ENCODE results near the gene AHNAK2. TPM values are rescaled to one million over a fixed set of nuclear protein-coding genes. Genes with fewer than 3 reads are reported as not detected.

The AHNAK2 gene
- total and polyA plus RNA-seq, 9 of the 15 experiments (the other 6 are each of a cell fraction or from before 2014, with no cell fraction given), result 0.04 to 0.09 (median 0.04) TPM; not detected in 6

DNA sequence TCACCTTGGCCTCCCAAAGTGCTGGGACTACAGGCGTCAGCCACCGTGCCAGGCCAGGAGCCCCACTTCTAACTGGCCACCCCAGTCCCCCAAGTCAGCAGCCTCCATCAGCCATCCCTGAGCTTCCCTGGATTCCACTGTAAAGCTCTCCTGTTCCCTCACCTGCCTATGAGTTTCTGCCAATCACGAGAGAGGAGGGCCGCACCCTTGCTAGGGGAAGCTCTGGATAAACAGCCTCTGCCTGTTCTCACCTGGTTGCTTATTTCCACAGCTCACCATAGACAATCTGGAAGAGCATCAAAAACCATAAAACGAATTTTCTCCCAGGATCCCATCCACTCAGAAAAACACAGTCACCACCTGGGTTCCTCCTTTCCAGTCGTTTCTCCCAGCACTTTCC is 37.7 kb upstream of the AHNAK2 start:
- no peak overlapping the region for H2AFZ ChIP-seq (ENCODE audit: low read depth, low read length)
- WGBS (ENCODE audit: insufficient coverage, low coverage, missing lambda C conversion rate), result 31% methylated on average over 5 of the region's 6 CpGs
- H3K9me1 ChIP-seq (ENCODE audit: control insufficient read depth, insufficient read depth, low read length), result peaks cover 4% of the 10 kb centered on the region
- H4K20me1 ChIP-seq (replicated peaks; ENCODE audit: control insufficient read depth, insufficient read depth, low read length), result peaks cover 52% of the 10 kb centered on the region
- 0 out of 2 replicates have a peak, but pooled peaks have one; percentile 5 for TF ChIP-seq RBFOX2 (IDR thresholded peaks at IDR 0.05; ENCODE audit: low read depth, low read length)
- no peak for TF ChIP-seq HDAC8 (tag; IDR thresholded peaks at IDR 0.05)
- intact Hi-C loops (cut with micrococcal nuclease), result loop anchor here (5.0 kb wide), 1 partner anchor 39 kb away; the partner anchor contains the start of gene AHNAK2
- peak overlapping the region; percentile 71; the same call in 2 of the 3 replicates for H3K27ac ChIP-seq (ENCODE audit: extremely low read depth, low read depth, low read length)
- H3K4me1 ChIP-seq (replicated peaks in 1 of 2; ENCODE audit: control insufficient read depth in 2 of 2, insufficient read depth in 2 of 2, low read length in 2 of 2), result peaks cover 37 to 42% of the 10 kb centered on the region in 2 experiments
- peaks cover 100% of the 10 kb centered on the region for H3K79me2 ChIP-seq (ENCODE audit: control insufficient read depth, insufficient read depth, low read length)
- no peak for FAIRE-seq
- peak overlapping the region; percentile 72 for H3K4me2 ChIP-seq (ENCODE audit: insufficient read depth, low read length)
- BruUV-seq (replicated peaks), result no TSS peak
- POLR2A ChIA-PET, result interaction anchor here (0.6 to 4.0 kb wide), 2 partner anchors 10 to 264 kb away, joined by 3 to 28 read pairs; no protein-coding TSS in a partner anchor
- H3K9me3 ChIP-seq (replicated peaks; ENCODE audit: control insufficient read depth, insufficient read depth, low read depth, low read length), result no peaks in the 10 kb centered on the region
- no peak for DNase-seq (ENCODE audit: extremely low read depth in 1 of 4, low spot score in 3 of 4)
- peak overlapping the region; percentile 48 to 54; a peak in 2 of 4 replicates for H3K9ac ChIP-seq (ENCODE audit: insufficient read depth in 1 of 2, low read depth in 2 of 2, low read length in 2 of 2)
- H3K27me3 ChIP-seq (ENCODE audit: control insufficient read depth in 2 of 2, insufficient read depth in 2 of 2, low read length in 2 of 2), result no peaks in the 10 kb centered on the region
- H3K4me3 ChIP-seq, result peak overlapping the region; percentile 14; the same call in 1 of the 2 replicates
- no peak for ATAC-seq
- in situ Hi-C loops (cut with MboI), result no loop called here
- H3K36me3 ChIP-seq (ENCODE audit: control insufficient read depth, insufficient read depth, low read length), result peaks cover 51% of the 10 kb centered on the region; the same call in 2 of the 3 replicates
- CTCF ChIA-PET (ENCODE audit: low intra/inter-chr PET ratio), result no interaction called here

GRCh38 chr14:105015242-105015641 is 37.1 kb upstream of the AHNAK2 start:
- BruUV-seq (replicated peaks), result no TSS peak
- intact Hi-C loops (cut with micrococcal nuclease), result loop anchor here (5.0 kb wide), 1 partner anchor 38 kb away; the partner anchor contains the start of gene AHNAK2
- Histone ChIP-seq H3K9me3 (replicated peaks; ENCODE audit: control insufficient read depth, insufficient read depth, low read depth, low read length) (no peaks in the 10 kb centered on the region), H3K4me2 (ENCODE audit: insufficient read depth, low read length) (peak overlapping the region; percentile 72), H3K27me3 (ENCODE audit: control insufficient read depth in 2 of 2, insufficient read depth in 2 of 2, low read length in 2 of 2) (no peaks in the 10 kb centered on the region), H3K79me2 (ENCODE audit: control insufficient read depth, insufficient read depth, low read length) (peaks cover 100% of the 10 kb centered on the region), H3K36me3 (ENCODE audit: control insufficient read depth, insufficient read depth, low read length) (peaks cover 57% of the 10 kb centered on the region; the same call in 2 of the 3 replicates), H3K9me1 (ENCODE audit: control insufficient read depth, insufficient read depth, low read length) (peaks cover 4% of the 10 kb centered on the region), H3K27ac (ENCODE audit: extremely low read depth, low read depth, low read length) (peak overlapping the region; percentile 71), H3K4me1 (replicated peaks in 1 of 2; ENCODE audit: control insufficient read depth in 2 of 2, insufficient read depth in 2 of 2, low read length in 2 of 2) (peaks cover 37% of the 10 kb centered on the region in 2 experiments), H4K20me1 (replicated peaks; ENCODE audit: control insufficient read depth, insufficient read depth, low read length) (peaks cover 55% of the 10 kb centered on the region), H3K9ac (ENCODE audit: insufficient read depth in 1 of 2, low read depth in 2 of 2, low read length in 2 of 2) (peak overlapping the region; percentile 48 to 53; a peak in 3 of 4 replicates), H2AFZ (ENCODE audit: low read depth, low read length) (no peak overlapping the region), H3K4me3 (peak overlapping the region; percentile 14; the same call in 1 of the 2 replicates)
- 0% methylated on average over 9 of the region's 9 CpGs for WGBS (ENCODE audit: insufficient coverage, low coverage, missing lambda C conversion rate)
- ChIA-PET POLR2A (interaction anchor here (4.0 kb wide), 1 partner anchor 9 kb away, joined by 28 read pairs; no protein-coding TSS in a partner anchor), CTCF (ENCODE audit: low intra/inter-chr PET ratio) (no interaction called here)
- peak; percentile 62 for ATAC-seq
- in situ Hi-C loops (cut with MboI), result no loop called here
- peak in 2 of 4 experiments; percentile 23 to 47 for DNase-seq (ENCODE audit: extremely low read depth in 1 of 4, low spot score in 3 of 4)
- peak; percentile 84 for FAIRE-seq
- TF ChIP-seq HMG20B (CRISPR knock-in tag; IDR thresholded peaks at IDR 0.05), result no peak
- TF ChIP-seq PCBP2 (IDR thresholded peaks at IDR 0.05; ENCODE audit: low read depth, low read length, poor library complexity, severe bottlenecking), result no peak
- TF ChIP-seq, protein P1, sequence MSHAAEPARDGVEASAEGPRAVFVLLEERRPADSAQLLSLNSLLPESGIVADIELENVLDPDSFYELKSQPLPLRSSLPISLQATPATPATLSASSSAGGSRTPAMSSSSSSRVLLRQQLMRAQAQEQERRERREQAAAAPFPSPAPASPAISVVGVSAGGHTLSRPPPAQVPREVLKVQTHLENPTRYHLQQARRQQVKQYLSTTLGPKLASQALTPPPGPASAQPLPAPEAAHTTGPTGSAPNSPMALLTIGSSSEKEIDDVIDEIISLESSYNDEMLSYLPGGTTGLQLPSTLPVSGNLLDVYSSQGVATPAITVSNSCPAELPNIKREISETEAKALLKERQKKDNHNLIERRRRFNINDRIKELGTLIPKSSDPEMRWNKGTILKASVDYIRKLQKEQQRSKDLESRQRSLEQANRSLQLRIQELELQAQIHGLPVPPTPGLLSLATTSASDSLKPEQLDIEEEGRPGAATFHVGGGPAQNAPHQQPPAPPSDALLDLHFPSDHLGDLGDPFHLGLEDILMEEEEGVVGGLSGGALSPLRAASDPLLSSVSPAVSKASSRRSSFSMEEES (CRISPR knock-in tag; IDR thresholded peaks at IDR 0.05), result no peak
- TF ChIP-seq, protein P2, sequence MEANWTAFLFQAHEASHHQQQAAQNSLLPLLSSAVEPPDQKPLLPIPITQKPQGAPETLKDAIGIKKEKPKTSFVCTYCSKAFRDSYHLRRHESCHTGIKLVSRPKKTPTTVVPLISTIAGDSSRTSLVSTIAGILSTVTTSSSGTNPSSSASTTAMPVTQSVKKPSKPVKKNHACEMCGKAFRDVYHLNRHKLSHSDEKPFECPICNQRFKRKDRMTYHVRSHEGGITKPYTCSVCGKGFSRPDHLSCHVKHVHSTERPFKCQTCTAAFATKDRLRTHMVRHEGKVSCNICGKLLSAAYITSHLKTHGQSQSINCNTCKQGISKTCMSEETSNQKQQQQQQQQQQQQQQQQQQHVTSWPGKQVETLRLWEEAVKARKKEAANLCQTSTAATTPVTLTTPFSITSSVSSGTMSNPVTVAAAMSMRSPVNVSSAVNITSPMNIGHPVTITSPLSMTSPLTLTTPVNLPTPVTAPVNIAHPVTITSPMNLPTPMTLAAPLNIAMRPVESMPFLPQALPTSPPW (CRISPR knock-in tag; IDR thresholded peaks at IDR 0.05), result no peak
- TF ChIP-seq JUNB (CRISPR knock-in tag; conservative IDR thresholded peaks at IDR 0.05), result no peak
- no peak for TF ChIP-seq NR2F6 (CRISPR knock-in tag; IDR thresholded peaks at IDR 0.05)
- TF ChIP-seq HDAC1 (IDR thresholded peaks at IDR 0.05), result no peak
- no peak for TF ChIP-seq ZNF696 (CRISPR knock-in tag; conservative IDR thresholded peaks at IDR 0.05)
- 0 out of 4 replicates have a peak, but pooled peaks of 1 of the 2 experiments have one; percentile 31 for TF ChIP-seq TBL1XR1 (IDR thresholded peaks at IDR 0.05; ENCODE audit: low read length in 2 of 2)

All from K562 (cell line).